H7 (cell line): ENCODE data around the gene KPNA4. TPM values are rescaled to one million over a fixed set of nuclear protein-coding genes. Genes with fewer than 3 reads are reported as not detected.

Source experiments
- total RNA-seq: library from RNA; depleted of rRNA; stranded (reverse); fragments of >200 nt; shearing (Covaris generic); gene quantifications from 2 replicates; pipeline ENCODE4 v1.2.3, GENCODE V29; 2014; rRNA removed

The KPNA4 gene
- total RNA-seq, 1 experiment from 2014 or later = 23.4 TPM

Other genes with a start within 250 kb of the KPNA4 start
- 19.9 and 28.1 TPM in 2 replicates for gene IFT80, start 166.3 kb downstream of the KPNA4 start, total RNA-seq
- gene SMC4, start 165.9 kb downstream of the KPNA4 start, total RNA-seq = 71.9 and 109 TPM in 2 replicates
- gene TRIM59, start 115.8 kb downstream of the KPNA4 start, total RNA-seq = 32.6 and 42.3 TPM in 2 replicates
- gene ARL14, start 111.6 kb upstream of the KPNA4 start, total RNA-seq = 0.07 TPM in 1 of 2 replicates, not detected in the other
- gene PPM1L, start 190.7 kb upstream of the KPNA4 start, total RNA-seq = 3.2 and 5.7 TPM in 2 replicates